Liver (tissue), 9 donors: Measurements from ENCODE around the gene RFC4. TPM values are rescaled to one million over a fixed set of nuclear protein-coding genes. Genes with fewer than 3 reads are reported as not detected.

ENCODE experiments used
- DNase-seq: peaks from one replicate; pipeline ENCODE4 v3.0.0-alpha.2; 2017; ENCODE audit warnings: low spot score
- H3K27ac ChIP-seq, 2 donors: one replicate each; pipeline ENCODE4 v1.7.0; 2013; ENCODE audit warnings: inconsistent platforms in 2 of 2, low read length in 2 of 2, control low read depth in 1 of 2, low read depth in 1 of 2, mild to moderate bottlenecking in 1 of 2
- H3K27me3 ChIP-seq, 4 donors: one replicate each; pipeline versions ENCODE4 v1.6.1 to v1.7.0; 2013; ENCODE audit warnings: low read length in 3 of 4, inconsistent platforms in 1 of 4, mild to moderate bottlenecking in 1 of 4, moderate library complexity in 1 of 4; ENCODE audit not compliant: control insufficient read depth in 4 of 4, insufficient read depth in 4 of 4
- H3K36me3 ChIP-seq, 4 donors: one replicate each; pipeline versions ENCODE4 v1.6.1 to v1.7.0; 2013; ENCODE audit warnings: low read length in 3 of 4, mild to moderate bottlenecking in 3 of 4, low read depth in 1 of 4, moderate library complexity in 1 of 4; ENCODE audit not compliant: control insufficient read depth in 4 of 4, insufficient read depth in 3 of 4
- H3K4me1 ChIP-seq, 4 donors: one replicate each; pipeline versions ENCODE4 v1.6.1 to v1.7.0; 2013; ENCODE audit warnings: low read length in 3 of 4, mild to moderate bottlenecking in 3 of 4, moderate library complexity in 1 of 4; ENCODE audit not compliant: control insufficient read depth in 4 of 4, insufficient read depth in 4 of 4
- H3K4me3 ChIP-seq, 3 donors: one replicate each; pipeline versions ENCODE4 v1.6.1 to v1.7.0; 2013; ENCODE audit warnings: low read length in 3 of 3, control low read depth in 1 of 3, low read depth in 1 of 3, mild to moderate bottlenecking in 1 of 3
- H3K9ac ChIP-seq, 2 donors: one replicate each; pipeline ENCODE4 v1.7.0; 2013; ENCODE audit warnings: low read length in 2 of 2, mild to moderate bottlenecking in 2 of 2, moderate library complexity in 2 of 2, control low read depth in 1 of 2, low read depth in 1 of 2
- H3K9me3 ChIP-seq, 4 donors: one replicate each; pipeline versions ENCODE4 v1.6.1 to v1.7.0; 2013; ENCODE audit warnings: low read length in 3 of 4; ENCODE audit not compliant: control insufficient read depth in 4 of 4
- CTCF ChIP-seq: fragments of 150-350 bp; IDR thresholded peaks from 2 replicates; pipeline ENCODE4 v1.5.1; 2017; ENCODE audit warnings: improper control_type of control experiment, low read depth, low read length; ENCODE audit not compliant: missing input control
- EGR1 ChIP-seq, 2 donors: IDR thresholded peaks; 2 replicates each; pipeline ENCODE4 v1.6.1; 2016 to 2018; ENCODE audit warnings: antibody characterized with exemption in 2 of 2, low read depth in 2 of 2
- FOXA1 ChIP-seq: IDR thresholded peaks from 2 replicates; pipeline ENCODE4 v1.6.1; 2016; ENCODE audit warnings: antibody characterized with exemption
- FOXA2 ChIP-seq: IDR thresholded peaks from 2 replicates; pipeline ENCODE4 v1.6.1; 2016; ENCODE audit warnings: antibody characterized with exemption
- GABPA ChIP-seq, 2 donors: IDR thresholded peaks in 1 of 2; conservative IDR thresholded peaks in 1 of 2; 2 replicates each; pipeline ENCODE4 v1.6.1; 2016; ENCODE audit warnings: antibody characterized with exemption in 2 of 2, mild to moderate bottlenecking in 1 of 2, moderate library complexity in 1 of 2
- HNF4A ChIP-seq, 2 donors: conservative IDR thresholded peaks; 2 replicates each; pipeline ENCODE4 v1.6.1; 2016; ENCODE audit warnings: antibody characterized with exemption in 2 of 2, mild to moderate bottlenecking in 2 of 2
- HNF4G ChIP-seq: IDR thresholded peaks from 2 replicates; pipeline ENCODE4 v1.6.1; 2016; ENCODE audit warnings: antibody characterized with exemption
- JUND ChIP-seq, 2 donors: IDR thresholded peaks; 2 replicates each; pipeline ENCODE4 v1.6.1; 2016; ENCODE audit warnings: antibody characterized with exemption in 2 of 2
- MAX ChIP-seq: IDR thresholded peaks from 2 replicates; pipeline ENCODE4 v1.6.1; 2016; ENCODE audit warnings: antibody characterized with exemption
- NR2F2 ChIP-seq: IDR thresholded peaks from 2 replicates; pipeline ENCODE4 v1.6.1; 2016; ENCODE audit warnings: antibody characterized with exemption
- RAD21 ChIP-seq, 2 donors: IDR thresholded peaks; 2 replicates each; pipeline ENCODE4 v1.6.1; 2016; ENCODE audit warnings: antibody characterized with exemption in 2 of 2, mild to moderate bottlenecking in 2 of 2
- RXRA ChIP-seq, 2 donors: IDR thresholded peaks; 2 replicates each; pipeline ENCODE4 v1.6.1; 2017 to 2018; ENCODE audit warnings: antibody characterized with exemption in 2 of 2, mild to moderate bottlenecking in 1 of 2
- SP1 ChIP-seq: IDR thresholded peaks from 2 replicates; pipeline ENCODE4 v1.6.1; 2018; ENCODE audit warnings: antibody characterized with exemption, mild to moderate bottlenecking
- TAF1 ChIP-seq: conservative IDR thresholded peaks from 2 replicates; pipeline ENCODE4 v1.6.1; 2016; ENCODE audit warnings: antibody characterized with exemption, mild to moderate bottlenecking
- YY1 ChIP-seq: IDR thresholded peaks from 2 replicates; pipeline ENCODE4 v1.6.1; 2016; ENCODE audit warnings: antibody characterized with exemption, mild to moderate bottlenecking
- WGBS: extraction: QIAGEN DNeasy Blood & Tissue Kit; methylation state at CpG from one replicate; pipeline ENCODE4 v1.1.7; 2013; 5-methylcytosine and 5-hydroxymethylcytosine counted together
- polyA plus RNA-seq, 2 donors: library from polyadenylated mRNA; stranded (reverse) in 1 of 2; unstranded in 1 of 2; fragments of 200-250 nt in 1 of 2; fragments of >200 nt in 1 of 2; fragmentation: Nextera tagmentation in 1 of 2; extraction: Ambion mirVana in 1 of 2; gene quantifications; one replicate each; pipeline versions ENCODE4 v1.2.1 to v1.2.3, GENCODE V29; 2013 to 2015
- total RNA-seq, 2 donors: library from RNA; depleted of rRNA; stranded (reverse); fragments of >200 nt; gene quantifications; one replicate each; pipeline ENCODE4 v1.2.3, GENCODE V29; 2014
- TF ChIP-seq, protein P1 (sequence below): IDR thresholded peaks from 2 replicates; pipeline ENCODE4 v1.6.1; 2016; ENCODE audit warnings: antibody characterized with exemption
- TF ChIP-seq, protein P2 (sequence below): IDR thresholded peaks from 2 replicates; pipeline ENCODE4 v1.6.1; 2016; ENCODE audit warnings: antibody characterized with exemption
- TF ChIP-seq, protein P3 (sequence below): IDR thresholded peaks from 2 replicates; pipeline ENCODE4 v1.6.1; 2016; ENCODE audit warnings: antibody characterized with exemption, mild to moderate bottlenecking
- donor health status: healthy.
- donor health status: healthy.
- donor health status: healthy.
- donor health status: healthy.
- donor health status: healthy.

RFC4 gene
- total and polyA plus RNA-seq, 4 donors: 4.6 to 27.3 (median 6.3) TPM

GRCh38 chr3:186760897-186761447, 45.3 kb downstream of the RFC4 start:
- no peak overlapping the region for H3K9ac ChIP-seq
- no peaks in the 10 kb centered on the region for H3K36me3 ChIP-seq
- no peak for TF ChIP-seq FOXA1
- TF ChIP-seq HNF4A (conservative IDR thresholded peaks at IDR 0.05): peak; percentile 24 to 53
- H3K27ac ChIP-seq: no peak overlapping the region
- H3K4me3 ChIP-seq: no peak overlapping the region
- no peaks in the 10 kb centered on the region for H3K27me3 ChIP-seq
- 64% methylated on average over 8 of the region's 8 CpGs for WGBS
- no peaks in the 10 kb centered on the region for H3K4me1 ChIP-seq
- H3K9me3 ChIP-seq: no peaks in the 10 kb centered on the region
- no peak for DNase-seq

DNA sequence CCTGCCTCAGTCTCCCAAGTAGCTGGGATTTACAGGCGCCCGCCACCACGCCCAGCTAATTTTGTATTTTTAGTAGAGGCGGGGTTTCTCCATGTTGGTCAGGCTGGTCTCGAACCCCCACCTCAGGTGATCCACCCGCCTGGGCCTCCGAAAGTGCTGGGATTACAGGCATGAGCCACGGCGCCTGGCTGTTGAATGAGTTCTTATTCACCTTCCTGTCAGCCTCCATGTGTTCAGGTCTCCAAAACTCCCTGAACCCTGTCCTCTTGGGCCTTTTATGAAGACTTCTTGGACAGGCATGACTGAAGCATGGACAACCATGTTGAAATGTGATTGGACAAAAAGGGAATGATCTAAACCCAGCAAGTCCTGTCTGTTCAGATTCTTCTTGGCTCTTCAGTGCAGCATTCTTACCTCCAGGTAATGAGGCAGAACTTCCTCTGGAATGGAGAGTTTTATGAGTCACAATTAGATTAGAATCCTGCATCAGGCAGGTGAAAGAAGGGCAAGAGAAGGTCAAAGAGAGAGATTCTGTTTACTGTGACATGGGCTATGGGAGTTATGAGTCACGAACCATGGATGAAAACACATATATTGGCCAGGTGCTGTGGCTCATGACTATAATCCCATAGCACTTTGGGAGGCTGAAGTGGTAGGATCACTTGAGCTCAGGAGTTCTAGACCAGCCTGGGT, 46.0 kb downstream of the RFC4 start:
- Histone ChIP-seq H3K4me3 (no peak overlapping the region), H3K27ac (no peak overlapping the region), H3K9me3 (no peaks in the 10 kb centered on the region), H3K4me1 (no peaks in the 10 kb centered on the region), H3K9ac (no peak overlapping the region), H3K36me3 (no peaks in the 10 kb centered on the region), H3K27me3 (no peaks in the 10 kb centered on the region)
- no peak for DNase-seq
- 97% methylated on average over 10 of the region's 10 CpGs for WGBS
- TF ChIP-seq EGR1 (IDR thresholded peaks at IDR 0.05; ENCODE audit: low read depth in 2 of 2) (no peak), FOXA2 (no peak), HNF4G (no peak), JUND (IDR thresholded peaks at IDR 0.05) (no peak), CTCF (no peak), GABPA (IDR thresholded peaks at IDR 0.05 in 1 of 2, conservative IDR thresholded peaks at IDR 0.05 in 1 of 2) (no peak), YY1 (no peak), FOXA1 (no peak), NR2F2 (no peak), SP1 (no peak), RAD21 (IDR thresholded peaks at IDR 0.05) (no peak), TAF1 (no peak), RXRA (IDR thresholded peaks at IDR 0.05) (no peak), HNF4A (conservative IDR thresholded peaks at IDR 0.05) (no peak), MAX (no peak)
- TF ChIP-seq, protein P1, sequence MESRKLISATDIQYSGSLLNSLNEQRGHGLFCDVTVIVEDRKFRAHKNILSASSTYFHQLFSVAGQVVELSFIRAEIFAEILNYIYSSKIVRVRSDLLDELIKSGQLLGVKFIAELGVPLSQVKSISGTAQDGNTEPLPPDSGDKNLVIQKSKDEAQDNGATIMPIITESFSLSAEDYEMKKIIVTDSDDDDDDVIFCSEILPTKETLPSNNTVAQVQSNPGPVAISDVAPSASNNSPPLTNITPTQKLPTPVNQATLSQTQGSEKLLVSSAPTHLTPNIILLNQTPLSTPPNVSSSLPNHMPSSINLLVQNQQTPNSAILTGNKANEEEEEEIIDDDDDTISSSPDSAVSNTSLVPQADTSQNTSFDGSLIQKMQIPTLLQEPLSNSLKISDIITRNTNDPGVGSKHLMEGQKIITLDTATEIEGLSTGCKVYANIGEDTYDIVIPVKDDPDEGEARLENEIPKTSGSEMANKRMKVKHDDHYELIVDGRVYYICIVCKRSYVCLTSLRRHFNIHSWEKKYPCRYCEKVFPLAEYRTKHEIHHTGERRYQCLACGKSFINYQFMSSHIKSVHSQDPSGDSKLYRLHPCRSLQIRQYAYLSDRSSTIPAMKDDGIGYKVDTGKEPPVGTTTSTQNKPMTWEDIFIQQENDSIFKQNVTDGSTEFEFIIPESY: no peak
- TF ChIP-seq, protein P2, sequence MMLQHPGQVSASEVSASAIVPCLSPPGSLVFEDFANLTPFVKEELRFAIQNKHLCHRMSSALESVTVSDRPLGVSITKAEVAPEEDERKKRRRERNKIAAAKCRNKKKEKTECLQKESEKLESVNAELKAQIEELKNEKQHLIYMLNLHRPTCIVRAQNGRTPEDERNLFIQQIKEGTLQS: no peak
- TF ChIP-seq, protein P3, sequence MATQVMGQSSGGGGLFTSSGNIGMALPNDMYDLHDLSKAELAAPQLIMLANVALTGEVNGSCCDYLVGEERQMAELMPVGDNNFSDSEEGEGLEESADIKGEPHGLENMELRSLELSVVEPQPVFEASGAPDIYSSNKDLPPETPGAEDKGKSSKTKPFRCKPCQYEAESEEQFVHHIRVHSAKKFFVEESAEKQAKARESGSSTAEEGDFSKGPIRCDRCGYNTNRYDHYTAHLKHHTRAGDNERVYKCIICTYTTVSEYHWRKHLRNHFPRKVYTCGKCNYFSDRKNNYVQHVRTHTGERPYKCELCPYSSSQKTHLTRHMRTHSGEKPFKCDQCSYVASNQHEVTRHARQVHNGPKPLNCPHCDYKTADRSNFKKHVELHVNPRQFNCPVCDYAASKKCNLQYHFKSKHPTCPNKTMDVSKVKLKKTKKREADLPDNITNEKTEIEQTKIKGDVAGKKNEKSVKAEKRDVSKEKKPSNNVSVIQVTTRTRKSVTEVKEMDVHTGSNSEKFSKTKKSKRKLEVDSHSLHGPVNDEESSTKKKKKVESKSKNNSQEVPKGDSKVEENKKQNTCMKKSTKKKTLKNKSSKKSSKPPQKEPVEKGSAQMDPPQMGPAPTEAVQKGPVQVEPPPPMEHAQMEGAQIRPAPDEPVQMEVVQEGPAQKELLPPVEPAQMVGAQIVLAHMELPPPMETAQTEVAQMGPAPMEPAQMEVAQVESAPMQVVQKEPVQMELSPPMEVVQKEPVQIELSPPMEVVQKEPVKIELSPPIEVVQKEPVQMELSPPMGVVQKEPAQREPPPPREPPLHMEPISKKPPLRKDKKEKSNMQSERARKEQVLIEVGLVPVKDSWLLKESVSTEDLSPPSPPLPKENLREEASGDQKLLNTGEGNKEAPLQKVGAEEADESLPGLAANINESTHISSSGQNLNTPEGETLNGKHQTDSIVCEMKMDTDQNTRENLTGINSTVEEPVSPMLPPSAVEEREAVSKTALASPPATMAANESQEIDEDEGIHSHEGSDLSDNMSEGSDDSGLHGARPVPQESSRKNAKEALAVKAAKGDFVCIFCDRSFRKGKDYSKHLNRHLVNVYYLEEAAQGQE: no peak
